PC-3 (cell line): ENCODE data around the gene PBX4. TPM values are rescaled to one million over a fixed set of nuclear protein-coding genes. Genes with fewer than 3 reads are reported as not detected.

Source experiments
- ATAC-seq: fragments of 200-7000 bp; cut with Tn5 transposase; 2 replicates; pipeline ENCODE4 v1.9.1; 2020; ENCODE audit warnings: mild to moderate bottlenecking, moderate library complexity
- BruUV-seq: library from RNA; stranded (reverse); fragments of 400-500 nt; replicated peaks from 2 replicates; lab custom pipeline; 2021; lab: Mats Ljungman, UMichigan
- CTCF ChIA-PET: fragments of 300-600 bp; sonication (Branson Sonifier 250); formaldehyde crosslinking; loops from one replicate; lab custom pipeline; 2022; ENCODE audit warnings: antibody characterized with exemption; lab: Charles Lee
- POLR2A ChIA-PET: fragments of 300-600 bp; sonication (Branson Sonifier 250); formaldehyde crosslinking; loops from one replicate; lab custom pipeline; 2022; ENCODE audit warnings: antibody characterized with exemption; ENCODE audit not compliant: unreplicated experiment; lab: Charles Lee
- DNase-seq: peaks from one replicate; pipeline ENCODE4 v3.0.0-alpha.2; 2015
- H2AFZ ChIP-seq: fragments of 300-600 bp; sonication (generic); 2 replicates; pipeline ENCODE4 v1.6.0; 2016; ENCODE audit warnings: antibody characterized with exemption, low read length
- H3F3A ChIP-seq: fragments of 300-600 bp; sonication (generic); one replicate; pipeline ENCODE4 v1.6.0; 2017; ENCODE audit warnings: antibody characterized with exemption, low read length, control low read depth, mild to moderate bottlenecking; ENCODE audit not compliant: unreplicated experiment
- H3K27ac ChIP-seq: fragments of 300-600 bp; sonication (generic); 2 replicates; pipeline ENCODE4 v1.5.1; 2016; ENCODE audit warnings: mild to moderate bottlenecking, low read length
- H3K27me3 ChIP-seq: fragments of 300-600 bp; sonication (generic); 2 replicates; pipeline ENCODE4 v1.6.1; 2016; ENCODE audit warnings: low read length, mixed read lengths
- H3K36me3 ChIP-seq: fragments of 300-600 bp; sonication (generic); 2 replicates; pipeline ENCODE4 v1.6.1; 2016; ENCODE audit warnings: low read depth, mixed run types, low read length, mixed read lengths
- H3K4me1 ChIP-seq: fragments of 300-600 bp; sonication (generic); 2 replicates; pipeline ENCODE4 v1.5.1; 2016; ENCODE audit warnings: low read length; ENCODE audit not compliant: insufficient read depth
- H3K4me2 ChIP-seq: fragments of 300-600 bp; sonication (generic); 2 replicates; pipeline ENCODE4 v1.6.0; 2016; ENCODE audit warnings: low read length
- H3K4me3 ChIP-seq: fragments of 300-600 bp; sonication (generic); 2 replicates; pipeline ENCODE4 v1.5.1; 2016; ENCODE audit warnings: mild to moderate bottlenecking, low read length, mixed read lengths
- H3K79me2 ChIP-seq: fragments of 300-600 bp; sonication (generic); 2 replicates; pipeline ENCODE4 v1.6.1; 2017; ENCODE audit warnings: low read length, mixed read lengths
- H3K9ac ChIP-seq: fragments of 300-600 bp; sonication (generic); 2 replicates; pipeline ENCODE4 v1.6.0; 2016; ENCODE audit warnings: mild to moderate bottlenecking, low read length
- H3K9me2 ChIP-seq: fragments of 300-600 bp; sonication (generic); replicated peaks from 2 replicates; pipeline ENCODE4 v1.6.1; 2016; ENCODE audit warnings: mixed run types, low read length, mixed read lengths
- H3K9me3 ChIP-seq: fragments of 300-600 bp; sonication (generic); 2 replicates; pipeline ENCODE4 v1.6.1; 2016; ENCODE audit warnings: low read length, mixed read lengths
- H4K20me1 ChIP-seq: fragments of 300-600 bp; sonication (generic); 2 replicates; pipeline ENCODE4 v1.6.1; 2016; ENCODE audit warnings: low read length, mixed read lengths
- CTCF ChIP-seq: fragments of 300-600 bp; sonication (generic); conservative IDR thresholded peaks from 2 replicates; pipeline ENCODE4 v1.5.1; 2017; ENCODE audit warnings: antibody characterized with exemption, low read depth, mild to moderate bottlenecking, low read length
- EZH2 ChIP-seq: fragments of 300-600 bp; sonication (generic); IDR thresholded peaks from one replicate; pipeline ENCODE4 v1.6.1; 2017; ENCODE audit warnings: antibody characterized with exemption, mild to moderate bottlenecking, low read length; ENCODE audit not compliant: unreplicated experiment
- EZH2phosphoT487 ChIP-seq: fragments of 300-600 bp; sonication (generic); IDR thresholded peaks from 2 replicates; pipeline ENCODE4 v1.6.1; 2018; ENCODE audit warnings: mild to moderate bottlenecking, antibody characterized with exemption, low read length, borderline replicate concordance
- intact Hi-C: fragments of 100-400 bp; cut with micrococcal nuclease; formaldehyde crosslinking; loops from 2 replicates; pipeline ENCODE4 v1.9.0; 2023
- total RNA-seq: library from RNA; depleted of rRNA; stranded (reverse); fragments of >200 nt; gene quantifications from 2 replicates; pipeline ENCODE4 v1.2.3, GENCODE V29; 2014

The PBX4 gene
- total RNA-seq, 1 experiment from 2014 or later = 6.9 TPM

DNA sequence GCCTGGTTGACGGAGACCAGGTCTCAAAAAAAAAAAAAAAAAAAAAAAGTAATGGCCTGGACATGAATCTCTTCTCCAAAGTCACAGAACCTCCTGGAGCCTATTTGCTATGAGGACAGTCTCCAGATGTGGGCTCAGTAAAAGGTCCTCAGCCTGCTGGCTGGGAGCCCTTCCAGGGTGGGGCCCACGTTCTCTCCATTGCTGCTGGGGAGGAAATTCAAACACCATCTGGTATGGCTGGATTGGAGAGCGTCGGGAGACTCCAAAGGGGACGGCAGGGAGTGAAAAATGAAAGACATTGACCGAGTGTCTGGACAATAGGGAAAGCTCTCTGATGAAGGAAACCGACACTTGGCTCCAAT is 1.3 kb upstream of the PBX4 start:
- ChIA-PET CTCF (no interaction called here), POLR2A (no interaction called here)
- BruUV-seq = no TSS peak
- Histone ChIP-seq H3K36me3 (no peaks in the 10 kb centered on the region; the same call in 1 of the 2 replicates), H3K4me2 (no peak overlapping the region), H3K9me2 (no peaks in the 10 kb centered on the region), H3F3A (no peaks in the 10 kb centered on the region), H3K27me3 (no peaks in the 10 kb centered on the region), H4K20me1 (no peaks in the 10 kb centered on the region), H3K27ac (no peak overlapping the region), H3K79me2 (peaks cover 17% of the 10 kb centered on the region), H3K9ac (no peak overlapping the region), H2AFZ (no peak overlapping the region), H3K4me1 (peaks cover 30% of the 10 kb centered on the region), H3K9me3 (no peaks in the 10 kb centered on the region), H3K4me3 (no peak overlapping the region)
- DNase-seq = no peak
- intact Hi-C loops = no loop called here
- TF ChIP-seq CTCF (no peak), EZH2phosphoT487 (no peak), EZH2 (no peak)
- ATAC-seq = no peak

GRCh38 chr19:19619181-19619848 is 828 bp upstream of the PBX4 start:
- H3K27ac ChIP-seq = no peak overlapping the region
- no peak overlapping the region for H3K9ac ChIP-seq
- no TSS peak for BruUV-seq
- ATAC-seq (no peak), DNase-seq (no peak)
- H3K27me3 ChIP-seq = no peaks in the 10 kb centered on the region
- peaks cover 35% of the 10 kb centered on the region for H3K4me1 ChIP-seq
- no peaks in the 10 kb centered on the region for H3K9me3 ChIP-seq
- H3K9me2 ChIP-seq = no peaks in the 10 kb centered on the region
- TF ChIP-seq CTCF (no peak), EZH2 (no peak), EZH2phosphoT487 (no peak)
- H3K79me2 ChIP-seq = peaks cover 21% of the 10 kb centered on the region
- H2AFZ ChIP-seq = 0 out of 2 replicates have a peak overlapping the region, but pooled peaks have one; percentile 48
- peak overlapping the region; percentile 94 for H3K4me2 ChIP-seq
- POLR2A ChIA-PET = no interaction called here
- peak overlapping the region; percentile 62; the same call in 1 of the 2 replicates for H3K4me3 ChIP-seq
- no peaks in the 10 kb centered on the region for H3F3A ChIP-seq
- CTCF ChIA-PET = no interaction called here
- H4K20me1 ChIP-seq = no peaks in the 10 kb centered on the region
- intact Hi-C loops = no loop called here
- H3K36me3 ChIP-seq = no peaks in the 10 kb centered on the region; the same call in 1 of the 2 replicates

- Histone ChIP-seq H3K4me2 (peak overlapping the region; percentile 32; the same call in 1 of the 2 replicates), H4K20me1 (no peaks in the 10 kb centered on the region), H3K9me3 (no peaks in the 10 kb centered on the region), H3K9ac (no peak overlapping the region), H2AFZ (no peak overlapping the region), H3K36me3 (no peaks in the 10 kb centered on the region), H3K27me3 (no peaks in the 10 kb centered on the region), H3K79me2 (peaks cover 43% of the 10 kb centered on the region), H3F3A (no peaks in the 10 kb centered on the region), H3K9me2 (no peaks in the 10 kb centered on the region), H3K4me1 (peaks cover 53% of the 10 kb centered on the region), H3K4me3 (no peak overlapping the region), H3K27ac (peak overlapping the region; percentile 91)
- ATAC-seq = peak; percentile 17; the same call in 1 of the 2 replicates
- TF ChIP-seq CTCF (no peak), EZH2 (no peak), EZH2phosphoT487 (no peak)
- peak; percentile 80 for DNase-seq
- ChIA-PET POLR2A (interaction anchor here (0.6 kb wide), 1 partner anchor 23 kb away, joined by 9 read pairs; no protein-coding TSS in a partner anchor), CTCF (no interaction called here)
- intact Hi-C loops = no loop called here
- no TSS peak for BruUV-seq
Measured at GRCh38 chr19:19615086-19615485, 3.4 kb downstream of the PBX4 start.
